ENCODE measurements around the gene MMP19. TPM values are rescaled to one million over a fixed set of nuclear protein-coding genes. Genes with fewer than 3 reads are reported as not detected.
A peak's percentile ranks its signal among the peaks of the same experiment; 100 is the strongest.

Gene MMP19
- total and polyA plus RNA-seq, 2 experiments from 2014 or later = 13.8 to 17.6 TPM

DNA sequence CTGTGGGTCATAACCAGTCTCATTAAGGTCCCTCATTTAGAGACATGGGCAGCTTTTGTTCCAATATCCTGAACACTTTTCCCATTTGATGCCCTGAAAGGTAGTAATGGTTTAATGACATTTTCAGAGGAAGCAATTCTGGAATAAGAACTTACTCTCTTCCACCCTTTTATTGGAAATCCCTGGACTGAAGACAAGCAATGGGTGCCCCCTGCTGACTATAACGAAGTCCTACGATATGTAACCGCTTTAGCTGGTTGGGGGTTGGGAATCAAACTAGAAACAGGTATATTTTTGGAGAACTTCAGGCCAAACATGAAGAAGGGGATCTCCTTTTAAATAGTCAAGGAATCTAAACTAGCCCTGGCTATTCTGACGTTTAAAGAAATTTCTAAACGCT lies 45.7 kb downstream of the MMP19 start:
- no peaks in the 10 kb centered on the region for H4K20me1 ChIP-seq (ENCODE audit: insufficient read depth)
- in situ Hi-C loops (cut with MboI) = no loop called here
- peaks cover 95% of the 10 kb centered on the region for H3K79me2 ChIP-seq (ENCODE audit: insufficient read depth)
- no peaks in the 10 kb centered on the region for H3K9me3 ChIP-seq (ENCODE audit: low read depth)
- no peaks in the 10 kb centered on the region for H3K4me1 ChIP-seq (ENCODE audit: insufficient read depth)
- no peak overlapping the region for H3K27ac ChIP-seq
- H3K4me2 ChIP-seq (ENCODE audit: unreplicated experiment) = no peak overlapping the region
- H2AFZ ChIP-seq = no peak overlapping the region
- no peaks in the 10 kb centered on the region for H3K27me3 ChIP-seq (replicated peaks; ENCODE audit: insufficient read depth)
- no peak overlapping the region for H3K9ac ChIP-seq
- 77 to 78% methylated on average over 5 of the region's 5 CpGs for WGBS, 2 experiments (ENCODE audit: low coverage in 1 of 2, low lambda C conversion rate in 2 of 2, missing lambda C conversion rate in 2 of 2)
- H3K4me3 ChIP-seq = no peak overlapping the region
- no peaks in the 10 kb centered on the region; the same call in 1 of the 2 replicates for H3F3A ChIP-seq (ENCODE audit: insufficient read depth)
- DNase-seq = peak; percentile 59
- H3K9me2 ChIP-seq (ENCODE audit: insufficient read depth) = no peaks in the 10 kb centered on the region
- H3K36me3 ChIP-seq (ENCODE audit: low read depth) = peaks cover 72% of the 10 kb centered on the region
- no peak for TF ChIP-seq EZH2phosphoT487 (IDR thresholded peaks at IDR 0.05; ENCODE audit: insufficient read depth, low read depth)
- no peak for TF ChIP-seq EZH2 (IDR thresholded peaks at IDR 0.05; ENCODE audit: insufficient read depth, poor library complexity, severe bottlenecking)

GRCh38 chr12:55795950-55796349 lies 46.8 kb downstream of the MMP19 start:
- Histone ChIP-seq H3K4me2 (ENCODE audit: unreplicated experiment) (no peak overlapping the region), H3K27ac (no peak overlapping the region), H3K27me3 (replicated peaks; ENCODE audit: insufficient read depth) (no peaks in the 10 kb centered on the region), H3K4me3 (no peak overlapping the region), H3K9me3 (ENCODE audit: low read depth) (no peaks in the 10 kb centered on the region), H3K9me2 (ENCODE audit: insufficient read depth) (no peaks in the 10 kb centered on the region), H3K36me3 (ENCODE audit: low read depth) (peaks cover 68% of the 10 kb centered on the region), H4K20me1 (ENCODE audit: insufficient read depth) (no peaks in the 10 kb centered on the region), H3K9ac (no peak overlapping the region), H3K79me2 (ENCODE audit: insufficient read depth) (peaks cover 91% of the 10 kb centered on the region), H3F3A (ENCODE audit: insufficient read depth) (no peaks in the 10 kb centered on the region; the same call in 1 of the 2 replicates), H3K4me1 (ENCODE audit: insufficient read depth) (no peaks in the 10 kb centered on the region), H2AFZ (no peak overlapping the region)
- in situ Hi-C loops (cut with MboI) = no loop called here
- no peak for DNase-seq
- TF ChIP-seq EZH2phosphoT487 (IDR thresholded peaks at IDR 0.05; ENCODE audit: insufficient read depth, low read depth) = no peak
- no peak for TF ChIP-seq EZH2 (IDR thresholded peaks at IDR 0.05; ENCODE audit: insufficient read depth, poor library complexity, severe bottlenecking)

DNA sequence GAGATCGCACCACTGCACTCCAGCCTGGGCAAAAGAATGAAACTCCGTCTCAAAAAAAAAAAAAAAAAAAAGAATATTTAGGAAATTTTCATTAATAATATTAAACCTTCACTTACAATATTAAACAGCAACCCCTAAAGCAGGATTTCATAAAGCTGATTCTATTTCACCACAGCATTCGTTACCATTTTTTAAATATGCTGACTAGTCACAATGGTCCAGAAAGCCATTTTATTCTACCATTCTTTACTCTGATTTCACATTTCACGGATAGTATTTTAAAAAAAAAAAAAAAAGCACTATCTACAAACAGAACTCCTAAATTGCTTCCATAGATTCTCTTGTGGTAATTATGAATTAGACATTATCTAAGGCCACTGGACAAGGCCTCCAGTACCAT lies 52.8 kb downstream of the MMP19 start:
- H4K20me1 ChIP-seq (ENCODE audit: insufficient read depth) = no peaks in the 10 kb centered on the region
- H3K4me2 ChIP-seq (ENCODE audit: unreplicated experiment) = no peak overlapping the region
- WGBS, 2 experiments (ENCODE audit: low coverage in 1 of 2, low lambda C conversion rate in 2 of 2, missing lambda C conversion rate in 2 of 2) = 88% methylated on average over 4 of the region's 4 CpGs

DNA sequence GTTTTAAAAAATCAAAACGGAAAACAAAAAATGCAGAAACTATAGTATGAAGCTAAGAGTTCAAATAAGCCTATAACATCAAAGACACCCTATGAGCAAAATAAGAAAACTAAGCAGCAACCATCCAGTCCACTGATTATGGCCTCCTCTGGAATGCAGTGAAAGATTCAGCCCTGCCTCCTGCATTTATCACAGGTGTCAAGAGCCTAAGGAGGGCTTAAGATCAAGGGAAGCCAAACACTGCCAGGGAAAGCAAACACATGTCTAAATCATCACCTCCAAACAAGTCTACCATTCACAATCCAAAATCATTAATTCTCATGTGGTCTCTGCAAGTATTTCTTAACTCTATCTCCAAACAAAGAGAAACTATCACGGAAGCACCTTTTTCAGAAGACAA lies 53.6 kb downstream of the MMP19 start:
- Histone ChIP-seq H3K27ac (no peak overlapping the region), H3F3A (ENCODE audit: insufficient read depth) (no peaks in the 10 kb centered on the region), H3K27me3 (replicated peaks; ENCODE audit: insufficient read depth) (no peaks in the 10 kb centered on the region), H3K9me3 (ENCODE audit: low read depth) (no peaks in the 10 kb centered on the region), H3K4me3 (no peak overlapping the region), H3K4me2 (ENCODE audit: unreplicated experiment) (no peak overlapping the region), H2AFZ (no peak overlapping the region), H3K36me3 (ENCODE audit: low read depth) (peaks cover 72% of the 10 kb centered on the region), H3K4me1 (ENCODE audit: insufficient read depth) (no peaks in the 10 kb centered on the region), H3K79me2 (ENCODE audit: insufficient read depth) (peaks cover 68% of the 10 kb centered on the region), H4K20me1 (ENCODE audit: insufficient read depth) (no peaks in the 10 kb centered on the region), H3K9ac (no peak overlapping the region), H3K9me2 (ENCODE audit: insufficient read depth) (no peaks in the 10 kb centered on the region)
- TF ChIP-seq EZH2 (IDR thresholded peaks at IDR 0.05; ENCODE audit: insufficient read depth, poor library complexity, severe bottlenecking) (no peak), EZH2phosphoT487 (IDR thresholded peaks at IDR 0.05; ENCODE audit: insufficient read depth, low read depth) (no peak)
- DNase-seq = no peak
- in situ Hi-C loops (cut with MboI) = no loop called here
- WGBS, 2 experiments (ENCODE audit: low coverage in 1 of 2, low lambda C conversion rate in 2 of 2, missing lambda C conversion rate in 2 of 2) = 97% methylated on average over 2 of the region's 2 CpGs

More for the DNA sequence above, 52.8 kb downstream of the MMP19 start:
- no peak overlapping the region for H2AFZ ChIP-seq
- no peaks in the 10 kb centered on the region for H3K4me1 ChIP-seq (ENCODE audit: insufficient read depth)
- H3K36me3 ChIP-seq (ENCODE audit: low read depth) = peaks cover 71% of the 10 kb centered on the region
- H3K9ac ChIP-seq = no peak overlapping the region
- peaks cover 68% of the 10 kb centered on the region for H3K79me2 ChIP-seq (ENCODE audit: insufficient read depth)
- DNase-seq = no peak
- TF ChIP-seq EZH2 (IDR thresholded peaks at IDR 0.05; ENCODE audit: insufficient read depth, poor library complexity, severe bottlenecking) = no peak
- no peak for TF ChIP-seq EZH2phosphoT487 (IDR thresholded peaks at IDR 0.05; ENCODE audit: insufficient read depth, low read depth)
- no peaks in the 10 kb centered on the region for H3F3A ChIP-seq (ENCODE audit: insufficient read depth)
- no peak overlapping the region for H3K4me3 ChIP-seq
- in situ Hi-C loops (cut with MboI) = no loop called here
- H3K27ac ChIP-seq = no peak overlapping the region
- no peaks in the 10 kb centered on the region for H3K9me2 ChIP-seq (ENCODE audit: insufficient read depth)
- no peaks in the 10 kb centered on the region for H3K9me3 ChIP-seq (ENCODE audit: low read depth)
- H3K27me3 ChIP-seq (replicated peaks; ENCODE audit: insufficient read depth) = no peaks in the 10 kb centered on the region

- WGBS, 2 experiments (ENCODE audit: low coverage in 1 of 2, low lambda C conversion rate in 2 of 2, missing lambda C conversion rate in 2 of 2) = 75 to 76% methylated on average over 7 of the region's 7 CpGs
- no peak overlapping the region for H3K9ac ChIP-seq
- in situ Hi-C loops (cut with MboI) = no loop called here
- H3K9me3 ChIP-seq (ENCODE audit: low read depth) = no peaks in the 10 kb centered on the region
- no peaks in the 10 kb centered on the region for H4K20me1 ChIP-seq (ENCODE audit: insufficient read depth)
- H3K27ac ChIP-seq = no peak overlapping the region
- no peak overlapping the region for H3K4me3 ChIP-seq
- no peaks in the 10 kb centered on the region for H3K27me3 ChIP-seq (replicated peaks; ENCODE audit: insufficient read depth)
- no peaks in the 10 kb centered on the region for H3K4me1 ChIP-seq (ENCODE audit: insufficient read depth)
- no peak for DNase-seq
- no peaks in the 10 kb centered on the region for H3F3A ChIP-seq (ENCODE audit: insufficient read depth)
- no peaks in the 10 kb centered on the region for H3K9me2 ChIP-seq (ENCODE audit: insufficient read depth)
- H3K36me3 ChIP-seq (ENCODE audit: low read depth) = peaks cover 67% of the 10 kb centered on the region
- peaks cover 63% of the 10 kb centered on the region for H3K79me2 ChIP-seq (ENCODE audit: insufficient read depth)
- TF ChIP-seq EZH2 (IDR thresholded peaks at IDR 0.05; ENCODE audit: insufficient read depth, poor library complexity, severe bottlenecking) = no peak
- TF ChIP-seq EZH2phosphoT487 (IDR thresholded peaks at IDR 0.05; ENCODE audit: insufficient read depth, low read depth) = no peak
- no peak overlapping the region for H3K4me2 ChIP-seq (ENCODE audit: unreplicated experiment)
- H2AFZ ChIP-seq = no peak overlapping the region
Observed at GRCh38 chr12:55788546-55788945, 54.2 kb downstream of the MMP19 start.

Other genes starting within 250 kb of the MMP19 start
- gene OR10P1, start 206.0 kb downstream of the MMP19 start, total RNA-seq (2014; rRNA removed; shearing (Covaris generic)) = not detected in 2 replicates
- not detected in 2 replicates for gene OR10P1, start 206.0 kb downstream of the MMP19 start, polyA plus RNA-seq (2016; fragmentation: Nextera tagmentation; extraction: Ambion mirVana)
- gene ITGA7, start 135.0 kb downstream of the MMP19 start, total RNA-seq (2014; rRNA removed; shearing (Covaris generic)) = 6.6 and 7.2 TPM in 2 replicates
- 2.0 and 2.1 TPM in 2 replicates for gene ITGA7, start 135.0 kb downstream of the MMP19 start, polyA plus RNA-seq (2016; fragmentation: Nextera tagmentation; extraction: Ambion mirVana)
- 47.6 and 110 TPM in 2 replicates for gene BLOC1S1, start 126.9 kb downstream of the MMP19 start, total RNA-seq (2014; rRNA removed; shearing (Covaris generic))
- 193 and 197 TPM in 2 replicates for gene BLOC1S1, start 126.9 kb downstream of the MMP19 start, polyA plus RNA-seq (2016; fragmentation: Nextera tagmentation; extraction: Ambion mirVana)
- gene RDH5, start 122.5 kb downstream of the MMP19 start, total RNA-seq (2014; rRNA removed; shearing (Covaris generic)) = 15.4 and 27.2 TPM in 2 replicates
- 15.6 and 17.6 TPM in 2 replicates for gene RDH5, start 122.5 kb downstream of the MMP19 start, polyA plus RNA-seq (2016; fragmentation: Nextera tagmentation; extraction: Ambion mirVana)
- gene CD63, start 113.9 kb downstream of the MMP19 start, total RNA-seq (2014; rRNA removed; shearing (Covaris generic)) = 1,521 and 1,535 TPM in 2 replicates
- gene CD63, start 113.9 kb downstream of the MMP19 start, polyA plus RNA-seq (2016; fragmentation: Nextera tagmentation; extraction: Ambion mirVana) = 3,562 and 3,671 TPM in 2 replicates
- gene GDF11, start 99.8 kb downstream of the MMP19 start, total RNA-seq (2014; rRNA removed; shearing (Covaris generic)) = 2.1 and 9.9 TPM in 2 replicates
- gene GDF11, start 99.8 kb downstream of the MMP19 start, polyA plus RNA-seq (2016; fragmentation: Nextera tagmentation; extraction: Ambion mirVana) = 0.56 and 0.67 TPM in 2 replicates
- 53.6 and 65.1 TPM in 2 replicates for gene SARNP, start 25.2 kb downstream of the MMP19 start, total RNA-seq (2014; rRNA removed; shearing (Covaris generic))
- 131 and 139 TPM in 2 replicates for gene SARNP, start 25.2 kb downstream of the MMP19 start, polyA plus RNA-seq (2016; fragmentation: Nextera tagmentation; extraction: Ambion mirVana)
- 21.1 and 21.7 TPM in 2 replicates for gene ORMDL2, start 24.9 kb downstream of the MMP19 start, total RNA-seq (2014; rRNA removed; shearing (Covaris generic))
- gene ORMDL2, start 24.9 kb downstream of the MMP19 start, polyA plus RNA-seq (2016; fragmentation: Nextera tagmentation; extraction: Ambion mirVana) = 86.6 and 87.7 TPM in 2 replicates
- 38.7 and 43.8 TPM in 2 replicates for gene DNAJC14, start 13.3 kb downstream of the MMP19 start, total RNA-seq (2014; rRNA removed; shearing (Covaris generic))
- 23.7 and 24.5 TPM in 2 replicates for gene DNAJC14, start 13.3 kb downstream of the MMP19 start, polyA plus RNA-seq (2016; fragmentation: Nextera tagmentation; extraction: Ambion mirVana)
- gene PYM1, start 85.0 kb upstream of the MMP19 start, total RNA-seq (2014; rRNA removed; shearing (Covaris generic)) = 20.1 and 25.9 TPM in 2 replicates
- gene PYM1, start 85.0 kb upstream of the MMP19 start, polyA plus RNA-seq (2016; fragmentation: Nextera tagmentation; extraction: Ambion mirVana) = 33.5 and 34.4 TPM in 2 replicates
- 66.6 and 67.7 TPM in 2 replicates for gene DGKA, start 88.2 kb upstream of the MMP19 start, total RNA-seq (2014; rRNA removed; shearing (Covaris generic))
- 109 and 116 TPM in 2 replicates for gene DGKA, start 88.2 kb upstream of the MMP19 start, polyA plus RNA-seq (2016; fragmentation: Nextera tagmentation; extraction: Ambion mirVana)
- gene PMEL, start 123.1 kb upstream of the MMP19 start, total RNA-seq (2014; rRNA removed; shearing (Covaris generic)) = 0.13 and 2.3 TPM in 2 replicates
- gene PMEL, start 123.1 kb upstream of the MMP19 start, polyA plus RNA-seq (2016; fragmentation: Nextera tagmentation; extraction: Ambion mirVana) = 0.38 and 0.76 TPM in 2 replicates
- 20.8 and 34.9 TPM in 2 replicates for gene CDK2, start 123.9 kb upstream of the MMP19 start, total RNA-seq (2014; rRNA removed; shearing (Covaris generic))
- gene CDK2, start 123.9 kb upstream of the MMP19 start, polyA plus RNA-seq (2016; fragmentation: Nextera tagmentation; extraction: Ambion mirVana) = 16.2 and 16.6 TPM in 2 replicates
- gene RAB5B, start 131.1 kb upstream of the MMP19 start, total RNA-seq (2014; rRNA removed; shearing (Covaris generic)) = 47.0 and 58.6 TPM in 2 replicates
- 65.8 and 66.6 TPM in 2 replicates for gene RAB5B, start 131.1 kb upstream of the MMP19 start, polyA plus RNA-seq (2016; fragmentation: Nextera tagmentation; extraction: Ambion mirVana)
- gene SUOX, start 154.3 kb upstream of the MMP19 start, total RNA-seq (2014; rRNA removed; shearing (Covaris generic)) = 10.2 and 19.1 TPM in 2 replicates
- gene SUOX, start 154.3 kb upstream of the MMP19 start, polyA plus RNA-seq (2016; fragmentation: Nextera tagmentation; extraction: Ambion mirVana) = 9.5 and 10.0 TPM in 2 replicates
- gene IKZF4, start 178.1 kb upstream of the MMP19 start, total RNA-seq (2014; rRNA removed; shearing (Covaris generic)) = 1.4 and 1.5 TPM in 2 replicates
- gene IKZF4, start 178.1 kb upstream of the MMP19 start, polyA plus RNA-seq (2016; fragmentation: Nextera tagmentation; extraction: Ambion mirVana) = 0.99 and 1.1 TPM in 2 replicates
- gene RPS26, start 199.0 kb upstream of the MMP19 start, total RNA-seq (2014; rRNA removed; shearing (Covaris generic)) = 332 and 1,155 TPM in 2 replicates
- 271 and 274 TPM in 2 replicates for gene RPS26, start 199.0 kb upstream of the MMP19 start, polyA plus RNA-seq (2016; fragmentation: Nextera tagmentation; extraction: Ambion mirVana)
- gene ERBB3, start 237.2 kb upstream of the MMP19 start, total RNA-seq (2014; rRNA removed; shearing (Covaris generic)) = 3.3 and 3.5 TPM in 2 replicates
- 1.9 and 2.1 TPM in 2 replicates for gene ERBB3, start 237.2 kb upstream of the MMP19 start, polyA plus RNA-seq (2016; fragmentation: Nextera tagmentation; extraction: Ambion mirVana)

Measured in GM23248 (cell line).